Stimulated activated CD8-positive, alpha-beta memory T cell treated with anti-CD3 and anti-CD28 coated beads, Interleukin-4, amount 100 ng/mL, for 1 hour (primary cell): ENCODE measurements around the gene RBM47.

Experiments used
- DNase-seq, 2 donors: peaks; one replicate each; pipeline ENCODE4 v3.0.0-alpha.2; 2020; ENCODE audit warnings: low read depth in 2 of 2, low spot score in 1 of 2

The RBM47 gene

GRCh38 chr4:40380647-40381046 is 249.0 kb downstream of the RBM47 start:
- no peak for DNase-seq

GRCh38 chr4:40379248-40379647 is 250.4 kb downstream of the RBM47 start:
- no peak for DNase-seq

GRCh38 chr4:40378619-40379018 is 251.0 kb downstream of the RBM47 start:
- DNase-seq, result no peak

- no peak for DNase-seq
These were observed 251.9 kb downstream of the RBM47 start for GRCh38 chr4:40377512-40378365.

GRCh38 chr4:40375620-40376019 is 254.0 kb downstream of the RBM47 start:
- DNase-seq, result no peak

GRCh38 chr4:40375095-40375494 is 254.6 kb downstream of the RBM47 start:
- no peak for DNase-seq

GRCh38 chr4:40373636-40374035 is 256.0 kb downstream of the RBM47 start:
- DNase-seq, result no peak
